IMR-90 (cell line): ENCODE data around the gene ZNF746. TPM values are rescaled to one million over a fixed set of nuclear protein-coding genes. Genes with fewer than 3 reads are reported as not detected.

ENCODE experiments used
- ATAC-seq: fragments of 200-7000 bp; cut with Tn5 transposase; 2 replicates; pipeline ENCODE4 v1.9.1; 2020; ENCODE audit warnings: low read depth, mild to moderate bottlenecking, moderate library complexity
- BruUV-seq: library from RNA; stranded (reverse); fragments of 400-500 nt; replicated peaks from 2 replicates; lab custom pipeline; 2021; lab: Mats Ljungman, UMichigan
- CTCF ChIA-PET: fragments of 300-600 bp; formaldehyde crosslinking; extraction: SDS; loops from one replicate; lab custom pipeline; 2021; ENCODE audit warnings: antibody characterized with exemption; lab: Yijun Ruan, JAX
- POLR2A ChIA-PET: fragments of 300-600 bp; sonication (Branson Sonifier 250); formaldehyde crosslinking; loops from one replicate; lab custom pipeline; 2022; ENCODE audit warnings: antibody characterized with exemption; ENCODE audit not compliant: unreplicated experiment; lab: Charles Lee
- DNase-seq: peaks from one replicate; pipeline ENCODE4 v3.0.0; 2013
- H2AFZ ChIP-seq: replicated peaks from 2 replicates; pipeline ENCODE3; 2013; ENCODE audit warnings: low read length, mild to moderate bottlenecking; ENCODE audit not compliant: poor library complexity
- H2AK5ac ChIP-seq: 2 replicates; pipeline ENCODE4 v1.6.1; 2013; ENCODE audit warnings: low read depth, low read length, inconsistent platforms
- H2AK9ac ChIP-seq: replicated peaks from 2 replicates; pipeline ENCODE3; 2013; ENCODE audit warnings: mild to moderate bottlenecking, low read depth, low read length, moderate library complexity; ENCODE audit not compliant: poor library complexity
- H2BK120ac ChIP-seq: 2 replicates; pipeline ENCODE4 v1.6.1; 2013; ENCODE audit warnings: low read depth, low read length, inconsistent platforms
- H2BK15ac ChIP-seq: 3 replicates; pipeline ENCODE4 v1.6.1; 2013; ENCODE audit warnings: low read depth, low read length, inconsistent platforms
- H2BK20ac ChIP-seq: 2 replicates; pipeline ENCODE4 v1.6.1; 2013; ENCODE audit warnings: low read depth, mild to moderate bottlenecking, inconsistent platforms, low read length, moderate library complexity
- H2BK5ac ChIP-seq: 2 replicates; pipeline ENCODE4 v1.6.1; 2013; ENCODE audit warnings: mild to moderate bottlenecking, low read depth, low read length, inconsistent platforms; ENCODE audit not compliant: poor library complexity, severe bottlenecking
- H3K14ac ChIP-seq: replicated peaks from 2 replicates; pipeline ENCODE4 v1.6.1; 2013; ENCODE audit warnings: low read depth, low read length, inconsistent platforms
- H3K18ac ChIP-seq: 2 replicates; pipeline ENCODE4 v1.6.1; 2013; ENCODE audit warnings: low read depth, low read length, control low read depth
- H3K23ac ChIP-seq: 2 replicates; pipeline ENCODE4 v1.6.1; 2013; ENCODE audit warnings: low read depth, low read length, inconsistent platforms
- H3K27ac ChIP-seq: 2 replicates; pipeline ENCODE4 v1.5.1; 2013; ENCODE audit warnings: mild to moderate bottlenecking, control low read depth, low read length; ENCODE audit not compliant: insufficient read depth
- H3K27me3 ChIP-seq: 2 replicates; pipeline ENCODE4 v1.6.1; 2013; ENCODE audit warnings: low read length; ENCODE audit not compliant: control insufficient read depth, insufficient read depth
- H3K36me3 ChIP-seq: 2 replicates; pipeline ENCODE4 v1.6.1; 2013; ENCODE audit warnings: low read length, mixed read lengths; ENCODE audit not compliant: control insufficient read depth, insufficient read depth
- H3K4ac ChIP-seq: 2 replicates; pipeline ENCODE4 v1.6.1; 2013; ENCODE audit warnings: low read depth, low read length, inconsistent platforms
- H3K4me1 ChIP-seq: 2 replicates; pipeline ENCODE4 v1.6.1; 2013; ENCODE audit warnings: low read length, mixed read lengths; ENCODE audit not compliant: control insufficient read depth, insufficient read depth
- H3K4me2 ChIP-seq: 2 replicates; pipeline ENCODE4 v1.6.1; 2013; ENCODE audit warnings: low read depth, mild to moderate bottlenecking, control low read depth, low read length, moderate library complexity
- H3K4me3 ChIP-seq: 2 replicates; pipeline ENCODE4 v1.5.1; 2013; ENCODE audit warnings: low read depth, mild to moderate bottlenecking, control low read depth, low read length, moderate library complexity; ENCODE audit not compliant: insufficient read depth
- H3K56ac ChIP-seq: 2 replicates; pipeline ENCODE4 v1.6.1; 2013; ENCODE audit warnings: low read length, inconsistent platforms; ENCODE audit not compliant: insufficient read depth; ENCODE audit errors: extremely low read depth
- H3K79me1 ChIP-seq, 2 experiments: 2 replicates each; pipeline ENCODE4 v1.6.1; 2013; ENCODE audit warnings: low read length in 2 of 2, inconsistent platforms in 1 of 2, low read depth in 1 of 2
- H3K9ac ChIP-seq: 2 replicates; pipeline ENCODE4 v1.6.1; 2013; ENCODE audit warnings: low read depth, low read length, control low read depth
- H3K9me1 ChIP-seq: 2 replicates; pipeline ENCODE4 v1.6.1; 2013; ENCODE audit warnings: low read length, inconsistent platforms; ENCODE audit not compliant: insufficient read depth
- H3K9me3 ChIP-seq: 2 replicates; pipeline ENCODE4 v1.6.1; 2013; ENCODE audit warnings: low read length; ENCODE audit not compliant: control insufficient read depth, insufficient read depth
- H4K20me1 ChIP-seq: 2 replicates; pipeline ENCODE4 v1.6.1; 2013; ENCODE audit warnings: low read length, inconsistent platforms; ENCODE audit not compliant: insufficient read depth
- H4K5ac ChIP-seq: 2 replicates; pipeline ENCODE4 v1.6.1; 2013; ENCODE audit warnings: mild to moderate bottlenecking, low read depth, low read length, control low read depth
- H4K8ac ChIP-seq, 2 experiments: 2 replicates each; pipeline ENCODE4 v1.6.1; 2013; ENCODE audit warnings: low read depth in 2 of 2, low read length in 2 of 2, control low read depth in 1 of 2, inconsistent platforms in 1 of 2
- H4K91ac ChIP-seq: 2 replicates; pipeline ENCODE4 v1.6.1; 2013; ENCODE audit warnings: low read depth, low read length, inconsistent platforms; ENCODE audit not compliant: insufficient read depth
- CHD1 ChIP-seq: IDR thresholded peaks from 2 replicates; pipeline ENCODE4 v1.6.1; 2012; ENCODE audit warnings: low read depth, low read length, improper control_type of control experiment
- FOS ChIP-seq: fragments of 150-350 bp; IDR thresholded peaks from 2 replicates; pipeline ENCODE4 v1.6.1; 2016; ENCODE audit warnings: low read depth, low read length
- MAZ ChIP-seq: IDR thresholded peaks from 2 replicates; pipeline ENCODE4 v1.6.1; 2012; ENCODE audit warnings: low read depth, mild to moderate bottlenecking, low read length, improper control_type of control experiment, moderate library complexity, borderline replicate concordance
- MXI1 ChIP-seq: IDR thresholded peaks from 2 replicates; pipeline ENCODE4 v1.6.1; 2012; ENCODE audit warnings: low read depth, mild to moderate bottlenecking, low read length, moderate library complexity, borderline replicate concordance
- NFE2L2 ChIP-seq: fragments of 150-350 bp; IDR thresholded peaks from 2 replicates; pipeline ENCODE4 v1.6.1; 2016; ENCODE audit warnings: low read depth, mild to moderate bottlenecking, low read length
- SMC3 ChIP-seq: fragments of 150-350 bp; IDR thresholded peaks from 2 replicates; pipeline ENCODE4 v1.6.1; 2016; ENCODE audit warnings: low read depth, mild to moderate bottlenecking, antibody characterized with exemption, low read length, moderate library complexity
- WGBS, 2 experiments: methylation state at CpG; one replicate each; pipeline versions ENCODE4 v1.1.5 to v1.1.7; 2013; ENCODE audit warnings: missing lambda C conversion rate in 2 of 2; ENCODE audit not compliant: insufficient read length in 1 of 2; ENCODE audit errors: extremely low coverage in 2 of 2; 5-methylcytosine and 5-hydroxymethylcytosine counted together
- dilution Hi-C: fragments of 300-500 bp; cut with HindIII; formaldehyde crosslinking; loops from one replicate; pipeline ENCODE4 v1.14.3; 2018; ENCODE audit warnings: low sequenced_read_pairs; ENCODE audit not compliant: unreplicated experiment
- in situ Hi-C: fragments of 300-500 bp; cut with MboI; formaldehyde crosslinking; loops from 3 replicates; pipeline ENCODE4 v1.14.3; 2019; ENCODE audit warnings: low sequenced_read_pairs, inconsistent platforms, mixed read lengths
- intact Hi-C: fragments of 100-400 bp; cut with micrococcal nuclease; formaldehyde crosslinking; loops from 2 replicates; pipeline ENCODE4 v1.10.0; 2022
- polyA plus RNA-seq, 3 experiments: library from polyadenylated mRNA; depleted of rRNA; stranded (reverse); fragments of >200 nt; gene quantifications; 2 replicates each; pipeline ENCODE4 v1.2.3, GENCODE V29; 2012; ENCODE audit warnings: low replicate concordance in 1 of 3
- total RNA-seq: library from RNA; depleted of rRNA; stranded (reverse); fragments of >200 nt; gene quantifications from 2 replicates; pipeline ENCODE4 v1.2.3, GENCODE V29; 2012
- TF ChIP-seq, protein P1 (sequence below): fragments of 150-350 bp; IDR thresholded peaks from 2 replicates; pipeline ENCODE4 v1.6.1; 2017; ENCODE audit warnings: mild to moderate bottlenecking, antibody characterized with exemption, low read length, low read depth

Gene ZNF746
- total and polyA plus RNA-seq, 2 of the 4 experiments (the other 2 are of a cell fraction) = 6.6 to 8.4 TPM

DNA sequence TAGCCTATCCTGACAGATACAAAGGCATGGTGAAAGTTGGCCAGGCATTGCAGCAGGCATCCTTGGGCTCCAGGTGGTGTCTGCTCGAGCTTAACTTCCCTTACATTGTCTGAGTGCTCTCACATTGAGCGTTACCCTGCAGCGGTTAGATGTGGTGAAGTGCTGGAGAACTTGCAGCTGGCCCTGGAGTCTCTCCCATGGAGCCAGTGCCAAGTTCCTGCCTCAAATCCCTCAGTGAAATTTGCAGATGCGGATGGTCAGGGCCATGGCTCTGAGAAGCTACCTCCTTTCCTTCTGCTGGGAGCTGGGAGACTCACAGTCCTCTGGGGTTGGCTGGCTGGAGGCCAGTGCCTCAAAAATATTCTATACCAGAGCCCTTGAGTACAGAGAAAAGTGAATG, 3.3 kb upstream of the ZNF746 start:
- intact Hi-C loops = no loop called here
- no peak for DNase-seq
- POLR2A ChIA-PET = no interaction called here

More for the DNA sequence above, 3.3 kb upstream of the ZNF746 start:
- Histone ChIP-seq H2BK5ac (no peak overlapping the region), H3K56ac (no peak overlapping the region), H3K4me1 (peaks cover under 1% of the 10 kb centered on the region), H3K4ac (no peak overlapping the region), H3K4me2 (no peak overlapping the region), H3K27ac (no peak overlapping the region), H3K4me3 (no peak overlapping the region), H3K23ac (no peak overlapping the region), H3K18ac (no peak overlapping the region), H2BK15ac (no peak overlapping the region), H3K79me1 (peaks cover 0 to 3% of the 10 kb centered on the region in 2 experiments; a peak in 2 of 4 replicates), H2AFZ (no peak overlapping the region), H4K5ac (no peak overlapping the region), H4K91ac (no peak overlapping the region), H4K8ac (no peak overlapping the region), H3K9me1 (peaks cover 2% of the 10 kb centered on the region; the same call in 1 of the 2 replicates), H3K9me3 (no peaks in the 10 kb centered on the region), H2BK20ac (no peak overlapping the region), H2AK5ac (no peak overlapping the region), H3K36me3 (no peaks in the 10 kb centered on the region), H2AK9ac (no peak overlapping the region), H4K20me1 (peaks cover under 1% of the 10 kb centered on the region; the same call in 1 of the 2 replicates), H2BK120ac (no peak overlapping the region), H3K9ac (no peak overlapping the region), H3K14ac (no peak overlapping the region), H3K27me3 (peaks cover 17% of the 10 kb centered on the region)
- in situ Hi-C loops = no loop called here
- no peak for ATAC-seq
- CTCF ChIA-PET = no interaction called here
- dilution Hi-C loops = no loop called here
- no TSS peak for BruUV-seq
- TF ChIP-seq, protein P1, sequence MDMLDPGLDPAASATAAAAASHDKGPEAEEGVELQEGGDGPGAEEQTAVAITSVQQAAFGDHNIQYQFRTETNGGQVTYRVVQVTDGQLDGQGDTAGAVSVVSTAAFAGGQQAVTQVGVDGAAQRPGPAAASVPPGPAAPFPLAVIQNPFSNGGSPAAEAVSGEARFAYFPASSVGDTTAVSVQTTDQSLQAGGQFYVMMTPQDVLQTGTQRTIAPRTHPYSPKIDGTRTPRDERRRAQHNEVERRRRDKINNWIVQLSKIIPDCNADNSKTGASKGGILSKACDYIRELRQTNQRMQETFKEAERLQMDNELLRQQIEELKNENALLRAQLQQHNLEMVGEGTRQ = no peak
- no peak for TF ChIP-seq CHD1
- no peak for TF ChIP-seq MAZ
- no peak for TF ChIP-seq MXI1
- TF ChIP-seq NFE2L2 = no peak
- no peak for TF ChIP-seq SMC3
- no peak for TF ChIP-seq FOS
- no CpG with 5 or more reads among the region's 4 CpGs for WGBS, 2 experiments
